GM12865 (cell line): ENCODE data around the gene M6PR.

ENCODE experiments used
- DNase-seq: peaks from one replicate; pipeline ENCODE4 v3.0.0; 2010; ENCODE audit warnings: low read depth
- H3K4me3 ChIP-seq: 2 replicates; pipeline ENCODE4 v1.5.1; 2011; ENCODE audit warnings: mild to moderate bottlenecking, low read depth, low read length, control low read depth
- TF ChIP-seq, protein P1 (sequence below): IDR thresholded peaks from 2 replicates; pipeline ENCODE4 v1.5.1; 2011; ENCODE audit warnings: low read length, control low read depth, low read depth, inconsistent platforms; ENCODE audit not compliant: insufficient read depth; ENCODE audit errors: missing control alignments

The M6PR gene

DNA sequence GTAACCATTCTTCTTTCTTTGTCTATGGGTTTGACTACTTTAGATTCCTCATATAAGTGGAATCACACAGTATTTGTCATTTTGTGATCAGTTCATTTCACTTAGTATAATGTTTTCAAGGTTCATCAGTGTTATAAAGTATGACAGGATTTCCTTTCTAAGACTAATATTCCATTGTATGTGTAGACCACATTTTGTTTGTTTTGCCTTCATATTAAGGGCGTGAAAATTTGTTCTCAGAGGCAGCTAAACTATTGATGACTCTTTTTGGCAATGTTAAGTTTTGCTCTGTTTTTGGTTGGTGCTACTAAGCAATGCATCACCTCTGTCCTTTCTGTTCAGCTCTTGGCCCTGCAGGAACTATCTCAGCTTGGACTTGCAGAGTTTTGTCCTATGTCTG, 38.2 kb upstream of the M6PR start:
- DNase-seq, result peak; percentile 3
- no peak overlapping the region for H3K4me3 ChIP-seq
- TF ChIP-seq, protein P1, sequence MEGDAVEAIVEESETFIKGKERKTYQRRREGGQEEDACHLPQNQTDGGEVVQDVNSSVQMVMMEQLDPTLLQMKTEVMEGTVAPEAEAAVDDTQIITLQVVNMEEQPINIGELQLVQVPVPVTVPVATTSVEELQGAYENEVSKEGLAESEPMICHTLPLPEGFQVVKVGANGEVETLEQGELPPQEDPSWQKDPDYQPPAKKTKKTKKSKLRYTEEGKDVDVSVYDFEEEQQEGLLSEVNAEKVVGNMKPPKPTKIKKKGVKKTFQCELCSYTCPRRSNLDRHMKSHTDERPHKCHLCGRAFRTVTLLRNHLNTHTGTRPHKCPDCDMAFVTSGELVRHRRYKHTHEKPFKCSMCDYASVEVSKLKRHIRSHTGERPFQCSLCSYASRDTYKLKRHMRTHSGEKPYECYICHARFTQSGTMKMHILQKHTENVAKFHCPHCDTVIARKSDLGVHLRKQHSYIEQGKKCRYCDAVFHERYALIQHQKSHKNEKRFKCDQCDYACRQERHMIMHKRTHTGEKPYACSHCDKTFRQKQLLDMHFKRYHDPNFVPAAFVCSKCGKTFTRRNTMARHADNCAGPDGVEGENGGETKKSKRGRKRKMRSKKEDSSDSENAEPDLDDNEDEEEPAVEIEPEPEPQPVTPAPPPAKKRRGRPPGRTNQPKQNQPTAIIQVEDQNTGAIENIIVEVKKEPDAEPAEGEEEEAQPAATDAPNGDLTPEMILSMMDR, result no peak

DNA sequence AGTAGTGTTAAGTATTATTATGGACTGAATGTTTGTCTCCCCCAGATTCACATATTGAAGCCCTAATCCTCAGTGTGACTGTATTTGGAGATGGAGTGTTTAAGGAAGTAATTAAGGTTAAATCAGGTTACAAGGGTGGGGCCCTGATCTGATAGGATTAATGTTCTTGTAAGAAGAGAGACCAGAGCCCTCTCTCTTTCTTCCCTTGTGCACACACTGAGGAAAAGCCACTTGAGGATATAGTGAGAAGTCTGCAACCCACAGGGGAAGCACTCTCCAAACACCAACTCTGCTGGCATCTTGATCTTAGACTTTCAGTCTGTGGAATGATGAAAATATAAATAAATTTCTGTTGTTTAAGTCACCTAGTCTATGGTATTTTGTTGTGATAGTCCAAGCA, 37.7 kb upstream of the M6PR start:
- DNase-seq, result no peak
- H3K4me3 ChIP-seq, result no peak overlapping the region
- TF ChIP-seq, protein P1, result no peak

DNA sequence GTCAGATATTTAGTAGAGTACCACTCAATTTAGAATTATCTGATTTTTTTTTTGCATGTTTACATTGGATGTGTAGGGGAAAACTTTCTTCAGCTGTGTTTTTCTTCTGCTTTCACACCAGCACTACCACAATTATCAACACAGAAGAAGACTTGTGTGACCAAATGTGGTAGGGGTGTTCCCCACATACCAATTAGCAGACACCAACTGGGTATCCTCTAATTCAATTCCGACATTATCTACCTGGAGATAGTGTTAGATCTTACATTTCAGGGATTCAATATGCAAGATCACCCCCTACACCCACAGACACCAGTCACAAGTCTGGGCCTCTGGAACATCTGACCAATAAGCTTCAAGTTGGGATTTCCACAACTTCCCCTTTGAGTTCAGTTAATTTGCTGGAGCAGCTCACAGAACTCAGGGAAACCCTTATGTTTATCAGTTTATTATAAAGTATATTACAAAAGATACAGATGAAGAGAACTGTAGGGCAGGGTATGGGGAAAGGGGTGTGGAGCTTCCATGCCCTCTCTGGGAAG, 35.8 kb upstream of the M6PR start:
- H3K4me3 ChIP-seq, result no peak overlapping the region
- no peak for DNase-seq
- TF ChIP-seq, protein P1, result no peak

DNA sequence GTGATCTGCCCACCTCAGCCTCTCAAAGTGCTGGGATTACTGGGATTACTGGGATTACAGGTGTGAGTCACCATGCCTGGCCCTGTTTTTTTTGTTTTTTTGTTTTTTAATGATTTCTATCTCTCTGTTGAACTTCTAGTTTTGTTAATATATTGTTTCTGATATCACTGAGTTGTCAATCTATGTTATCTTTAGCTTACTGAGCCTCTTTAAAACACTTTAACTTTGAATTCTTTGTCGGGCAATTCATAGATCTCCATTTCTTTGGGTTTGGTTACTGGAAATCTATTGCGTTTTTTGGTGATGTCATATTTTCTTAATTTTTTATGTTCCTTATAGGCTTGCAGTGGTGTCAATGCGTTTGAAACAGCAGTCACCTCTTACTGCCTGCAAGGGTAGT, 30.7 kb upstream of the M6PR start:
- no peak overlapping the region for H3K4me3 ChIP-seq
- no peak for DNase-seq
- TF ChIP-seq, protein P1, result no peak

DNA sequence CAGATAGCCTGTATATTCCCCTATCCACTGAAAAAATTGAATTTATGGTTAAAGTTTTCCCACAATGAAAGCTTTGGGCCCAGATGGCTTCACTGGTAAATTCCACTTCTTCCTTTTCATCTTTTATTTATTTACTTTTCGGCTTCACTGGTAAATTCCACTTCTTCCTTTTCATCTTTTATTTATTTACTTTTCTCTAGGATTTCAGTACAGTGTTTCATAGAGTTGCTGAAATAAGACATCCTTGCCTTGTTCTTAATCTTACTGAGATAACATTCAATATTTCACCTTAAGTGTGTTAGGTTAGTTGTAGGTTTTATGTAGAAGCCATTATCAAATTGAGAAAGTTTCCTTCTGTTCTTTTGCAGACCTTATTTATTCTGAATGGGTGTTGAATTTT, 21.0 kb upstream of the M6PR start:
- TF ChIP-seq, protein P1, result no peak
- no peak for DNase-seq
- H3K4me3 ChIP-seq, result no peak overlapping the region

DNA sequence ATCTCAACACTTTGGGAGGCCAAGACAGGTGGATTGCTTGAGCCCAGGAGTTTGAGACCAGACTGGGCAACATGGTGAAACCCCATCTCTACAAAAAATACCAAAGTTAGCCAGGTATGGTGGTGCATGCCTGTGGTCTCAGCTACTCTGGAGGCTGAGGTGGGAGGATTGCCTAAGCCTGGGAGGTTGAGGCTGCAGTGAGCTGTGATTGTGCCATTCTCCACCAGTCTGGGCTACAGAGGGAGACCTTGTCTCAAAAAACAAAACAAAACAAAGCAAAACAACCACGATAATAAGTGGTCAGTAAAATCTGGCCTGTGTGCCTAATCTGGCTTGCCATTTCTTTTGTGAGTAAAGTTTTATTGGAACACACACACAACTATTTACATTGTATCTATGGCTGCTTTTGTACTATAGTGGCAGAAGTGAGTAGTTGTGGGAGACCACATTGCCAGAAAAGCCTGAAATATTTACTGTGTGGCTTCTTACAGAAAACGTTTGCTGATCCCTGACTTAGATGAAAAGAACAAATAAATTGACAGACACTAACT, 20.5 kb upstream of the M6PR start:
- DNase-seq, result no peak
- no peak overlapping the region for H3K4me3 ChIP-seq
- TF ChIP-seq, protein P1, result no peak

DNA sequence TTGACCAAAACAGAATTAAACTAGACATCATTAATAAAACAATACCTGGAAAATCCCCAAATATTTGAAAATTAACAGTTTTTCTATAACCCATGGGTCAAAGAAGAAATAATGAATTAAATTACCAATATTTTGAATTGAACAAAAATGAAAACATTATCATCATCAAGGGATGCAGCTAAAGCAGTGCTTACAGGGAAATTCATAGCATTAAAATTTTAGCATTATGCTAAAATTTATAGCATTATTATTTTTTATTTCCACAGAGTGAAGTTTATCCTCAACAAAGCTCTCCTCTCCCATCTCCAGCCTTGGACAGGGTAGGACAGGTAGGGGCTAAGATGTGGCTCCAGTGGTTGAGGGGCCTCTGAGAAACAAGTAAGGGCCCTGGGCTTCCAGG, 19.3 kb upstream of the M6PR start:
- H3K4me3 ChIP-seq, result no peak overlapping the region
- TF ChIP-seq, protein P1, result no peak
- DNase-seq, result no peak
